Liver (tissue), 3 donors: ENCODE data around the gene CIBAR2.

Experiments
- CTCF ChIP-seq: fragments of 150-350 bp; IDR thresholded peaks from 2 replicates; pipeline ENCODE4 v1.5.1; 2017; ENCODE audit warnings: improper control_type of control experiment, low read depth, low read length; ENCODE audit not compliant: missing input control
- EGR1 ChIP-seq, 2 donors: IDR thresholded peaks; 2 replicates each; pipeline ENCODE4 v1.6.1; 2016 to 2018; ENCODE audit warnings: antibody characterized with exemption in 2 of 2, low read depth in 2 of 2
- FOXA2 ChIP-seq: IDR thresholded peaks from 2 replicates; pipeline ENCODE4 v1.6.1; 2016; ENCODE audit warnings: antibody characterized with exemption
- MAX ChIP-seq: IDR thresholded peaks from 2 replicates; pipeline ENCODE4 v1.6.1; 2016; ENCODE audit warnings: antibody characterized with exemption
- NR2F2 ChIP-seq: IDR thresholded peaks from 2 replicates; pipeline ENCODE4 v1.6.1; 2016; ENCODE audit warnings: antibody characterized with exemption
- RAD21 ChIP-seq, 2 donors: IDR thresholded peaks; 2 replicates each; pipeline ENCODE4 v1.6.1; 2016; ENCODE audit warnings: antibody characterized with exemption in 2 of 2, mild to moderate bottlenecking in 2 of 2
- REST ChIP-seq: IDR thresholded peaks from 2 replicates; pipeline ENCODE4 v1.6.1; 2016; ENCODE audit warnings: antibody characterized with exemption, mild to moderate bottlenecking
- SP1 ChIP-seq: IDR thresholded peaks from 2 replicates; pipeline ENCODE4 v1.6.1; 2018; ENCODE audit warnings: antibody characterized with exemption, mild to moderate bottlenecking
- TAF1 ChIP-seq: conservative IDR thresholded peaks from 2 replicates; pipeline ENCODE4 v1.6.1; 2016; ENCODE audit warnings: antibody characterized with exemption, mild to moderate bottlenecking
- YY1 ChIP-seq: IDR thresholded peaks from 2 replicates; pipeline ENCODE4 v1.6.1; 2016; ENCODE audit warnings: antibody characterized with exemption, mild to moderate bottlenecking
- ZBTB33 ChIP-seq: IDR thresholded peaks from 2 replicates; pipeline ENCODE4 v1.6.1; 2016; ENCODE audit warnings: antibody characterized with exemption
- donor health status: healthy.
- donor health status: healthy.

GRCh38 chr16:85072947-85073346, 39.3 kb downstream of the CIBAR2 start:
- TF ChIP-seq SP1 (no peak), CTCF (no peak), MAX (no peak), ZBTB33 (no peak), FOXA2 (no peak), YY1 (no peak), NR2F2 (no peak), REST (no peak), RAD21 (IDR thresholded peaks at IDR 0.05) (no peak), EGR1 (IDR thresholded peaks at IDR 0.05; ENCODE audit: low read depth in 2 of 2) (no peak), TAF1 (no peak)
